GM18507 (cell line): ENCODE results near the gene SACM1L.

Source experiments
- DNase-seq: peaks from one replicate; pipeline ENCODE4 v3.0.0; 2011; ENCODE audit warnings: low read depth; ENCODE audit not compliant: insufficient read length; ENCODE audit errors: extremely low spot score
- FAIRE-seq: peaks from 2 replicates; lab custom pipeline; 2011; peaks lifted over from hg19 to GRCh38; lab: Jason Lieb, UNC

The SACM1L gene

DNA sequence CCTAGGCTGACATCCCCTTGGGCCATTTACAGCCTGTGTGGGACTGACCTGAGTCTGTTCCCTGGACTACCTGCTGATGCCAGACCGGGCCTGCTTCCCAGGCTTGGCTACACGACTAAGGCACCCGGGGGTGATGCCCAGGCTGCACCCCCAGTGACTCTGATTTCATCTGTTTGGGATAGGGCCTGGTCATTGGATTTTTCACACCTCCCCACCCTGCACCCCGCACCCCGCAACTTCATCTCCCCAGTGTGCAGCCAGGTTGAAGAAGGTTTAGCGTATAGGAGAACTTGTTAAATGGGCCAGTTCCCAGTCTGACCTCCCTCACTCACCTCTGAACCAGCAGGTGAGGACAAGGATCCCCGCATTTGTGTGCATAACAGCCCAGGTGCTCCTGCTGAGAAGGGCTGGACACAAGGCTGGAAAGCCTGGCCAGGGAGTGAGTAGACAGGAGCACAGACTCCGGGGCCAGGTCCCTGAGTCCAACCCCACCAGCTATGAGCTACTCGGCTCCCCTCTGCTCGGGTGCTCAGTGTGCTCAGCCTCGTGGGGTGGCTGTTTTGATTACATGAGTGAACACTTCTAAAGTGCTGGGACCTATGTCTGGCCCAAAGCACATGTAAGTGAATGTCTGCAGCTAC lies 88.7 kb downstream of the SACM1L start:
- FAIRE-seq (no peak), DNase-seq (no peak)

GRCh38 chr3:45778761-45779201 lies 89.6 kb downstream of the SACM1L start:
- DNase-seq: no peak
- no peak for FAIRE-seq

DNA sequence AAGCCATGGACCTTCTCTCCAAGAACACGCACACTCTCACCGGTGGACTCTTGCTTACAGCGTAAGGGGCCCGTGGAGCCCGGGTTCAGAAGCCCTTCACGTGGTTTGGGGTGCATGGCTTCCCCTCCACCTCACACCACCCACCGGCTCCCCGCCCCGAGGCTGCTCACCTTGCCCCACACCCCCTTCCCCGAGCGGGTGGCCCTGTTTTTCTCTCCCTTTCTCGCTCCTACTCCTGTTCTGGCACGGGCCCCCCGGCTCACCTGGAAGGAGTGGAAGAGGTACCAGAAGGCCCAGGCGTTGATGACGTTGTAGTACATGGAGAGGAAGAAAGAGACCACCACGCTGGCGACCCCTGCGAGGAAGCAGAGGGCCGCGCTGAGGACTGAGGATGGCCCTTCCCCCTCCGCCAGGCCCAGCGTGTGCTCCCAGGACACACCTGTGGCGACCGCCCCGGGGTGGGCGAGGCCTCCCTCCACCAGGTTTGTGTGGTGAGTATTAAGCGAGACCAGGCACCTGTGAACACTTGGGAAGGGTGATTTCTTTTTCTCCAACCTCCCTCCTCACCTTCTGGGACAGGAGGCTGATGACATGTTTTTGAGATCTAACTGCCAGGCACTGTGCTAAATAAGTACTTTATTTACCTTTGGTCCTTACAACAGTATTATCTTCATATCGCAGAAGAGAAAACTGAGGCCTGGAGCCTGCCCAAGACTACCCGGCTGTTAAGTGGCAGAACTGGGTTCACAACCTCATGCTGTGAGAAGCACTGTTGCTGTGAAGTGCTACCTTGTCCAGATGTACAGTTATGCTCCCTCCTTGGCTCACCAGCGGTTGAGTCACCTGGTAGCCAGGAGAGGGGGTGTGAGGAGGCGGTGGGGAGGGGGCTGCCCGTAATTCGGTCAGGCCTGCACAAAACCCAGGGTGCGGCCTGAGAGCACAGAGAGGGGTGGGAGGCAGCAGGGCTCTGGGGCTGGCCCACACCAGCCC lies 90.8 kb downstream of the SACM1L start:
- DNase-seq (no peak), FAIRE-seq (no peak)

DNA sequence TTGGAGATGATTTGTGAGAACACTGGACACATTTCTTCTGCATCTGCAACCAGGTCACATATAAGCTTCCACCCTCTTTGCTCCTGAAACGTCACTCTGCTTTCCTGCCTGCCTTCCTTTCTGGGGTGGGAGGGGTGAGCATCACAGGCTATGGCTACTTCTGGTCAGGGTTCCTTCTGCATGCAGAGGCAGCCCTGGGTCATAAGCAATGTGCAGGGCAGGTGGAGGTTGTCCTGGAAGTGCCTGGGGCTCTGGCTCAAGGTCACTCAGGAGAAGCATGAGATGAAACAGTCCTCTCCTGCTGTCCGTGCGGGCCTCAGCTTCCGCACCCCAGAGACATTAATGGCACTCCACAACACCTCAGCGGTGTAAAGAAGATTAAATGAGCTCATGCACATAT lies 92.1 kb downstream of the SACM1L start:
- no peak for FAIRE-seq
- DNase-seq: no peak

DNA sequence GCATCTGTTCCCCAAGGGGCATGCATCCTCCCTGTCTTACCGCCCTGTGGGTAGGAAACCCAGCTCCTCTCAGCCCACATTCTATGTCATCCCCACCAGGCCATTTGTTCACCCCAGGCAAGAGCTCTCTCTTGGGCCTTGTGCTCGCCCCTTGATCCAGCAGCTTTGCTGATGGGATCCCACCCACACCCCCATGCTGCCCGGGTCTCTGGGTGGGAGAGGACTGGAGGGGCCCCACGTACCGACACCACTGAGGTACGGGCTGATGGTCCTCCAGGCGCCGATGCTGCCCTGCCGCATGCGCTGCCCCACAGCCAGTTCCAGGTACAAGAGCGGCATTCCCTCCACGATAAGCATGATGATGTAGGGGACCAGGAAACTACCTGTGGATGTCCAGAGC lies 92.6 kb downstream of the SACM1L start:
- no peak for DNase-seq
- no peak for FAIRE-seq

- DNase-seq (no peak), FAIRE-seq (no peak)
Measured at GRCh38 chr3:45782381-45782780, 93.2 kb downstream of the SACM1L start.

DNA sequence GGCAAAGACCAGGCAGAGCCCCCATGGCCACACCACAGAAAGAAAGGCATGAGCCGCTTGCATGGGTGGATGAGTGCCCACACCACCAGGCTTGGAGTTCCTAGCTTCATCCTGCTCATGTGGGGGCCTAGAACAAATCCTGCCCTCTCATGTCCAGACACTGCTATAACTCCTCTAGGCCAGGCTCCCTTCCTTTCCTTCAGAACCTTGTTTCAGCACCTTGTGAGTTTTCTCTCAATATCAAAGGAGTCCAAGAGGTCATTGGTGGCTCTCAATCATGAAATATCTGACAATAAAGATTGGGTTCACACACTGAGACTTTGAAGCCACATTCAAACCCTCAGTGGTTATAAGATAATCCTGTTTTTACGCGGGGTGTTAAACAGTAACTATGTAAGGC lies 94.5 kb downstream of the SACM1L start:
- no peak for FAIRE-seq

DNA sequence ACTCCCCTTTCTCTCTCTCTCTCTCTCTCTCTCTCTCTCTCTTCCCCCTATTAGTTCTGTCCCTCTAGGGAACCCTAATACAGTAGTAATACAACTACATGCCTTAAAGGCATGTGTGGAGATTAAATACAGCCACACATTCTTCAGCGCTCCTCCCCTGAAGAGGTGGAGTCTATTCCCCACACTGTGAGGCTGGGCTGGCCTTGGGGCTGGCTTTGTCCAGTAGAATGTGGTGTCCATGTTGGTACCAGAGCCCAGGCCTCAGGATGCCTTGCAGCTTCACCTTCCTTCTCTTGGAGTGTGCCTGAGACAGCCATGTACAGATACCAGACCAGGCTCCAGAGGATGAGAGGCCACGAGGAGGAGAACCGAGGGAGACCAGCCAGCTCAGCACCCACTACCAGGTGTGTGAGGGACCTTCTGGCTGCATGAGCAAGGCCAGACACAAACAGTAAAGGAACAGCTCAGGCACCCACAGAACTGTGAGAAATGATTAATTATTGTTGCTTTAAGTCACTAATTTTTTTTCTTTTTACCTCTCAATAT lies 96.5 kb downstream of the SACM1L start:
- FAIRE-seq (no peak), DNase-seq (no peak)

More for the DNA sequence above, 94.5 kb downstream of the SACM1L start:
- no peak for DNase-seq

- FAIRE-seq: no peak
- DNase-seq: no peak
Measured at GRCh38 chr3:45786801-45787495, 97.8 kb downstream of the SACM1L start.

DNA sequence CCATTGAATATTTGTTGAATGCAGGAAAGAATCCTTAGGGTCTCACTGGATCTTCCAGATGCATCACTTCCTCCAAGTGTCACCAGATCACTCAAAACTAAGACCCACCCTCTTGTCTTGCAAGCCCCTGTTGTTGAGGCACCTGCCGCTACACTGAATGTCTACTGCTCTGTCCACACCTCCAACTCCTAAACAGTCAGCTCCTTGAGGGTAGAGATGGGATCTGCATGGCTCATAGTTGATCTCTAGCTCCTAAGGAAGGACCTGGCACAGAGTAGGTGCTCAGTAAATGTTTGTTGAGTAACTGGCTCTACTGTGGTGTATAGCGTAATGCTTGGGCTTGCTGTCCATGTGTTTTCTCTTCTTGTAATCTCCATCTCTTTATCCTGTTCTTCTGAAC lies 98.4 kb downstream of the SACM1L start:
- FAIRE-seq (no peak), DNase-seq (no peak)

DNA sequence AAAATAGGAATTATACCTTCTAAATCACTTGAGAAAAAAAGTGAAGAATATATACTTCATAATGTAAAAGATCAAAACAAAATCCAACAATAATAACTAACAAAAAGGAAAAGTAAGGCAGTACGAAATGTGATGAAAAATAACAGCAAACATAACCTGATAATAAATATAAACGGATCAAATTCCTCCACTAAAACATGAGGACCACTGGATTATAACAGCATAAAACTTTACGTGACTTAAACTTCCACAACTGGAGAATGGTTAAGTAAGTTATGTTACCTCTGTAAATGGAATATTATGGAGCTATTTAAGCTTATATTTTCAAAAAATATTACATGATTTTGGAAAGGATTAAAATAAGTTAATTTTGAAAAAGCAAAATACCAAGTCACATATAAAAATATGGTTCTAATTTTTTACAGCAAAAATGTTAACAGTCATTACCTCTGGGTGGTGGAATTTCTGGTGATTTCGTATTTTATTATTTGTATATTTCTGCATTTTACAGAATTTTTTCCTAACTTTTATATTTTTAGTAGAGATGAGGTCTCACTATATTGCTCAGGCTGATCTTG lies 100.1 kb downstream of the SACM1L start:
- FAIRE-seq (no peak), DNase-seq (no peak)

DNA sequence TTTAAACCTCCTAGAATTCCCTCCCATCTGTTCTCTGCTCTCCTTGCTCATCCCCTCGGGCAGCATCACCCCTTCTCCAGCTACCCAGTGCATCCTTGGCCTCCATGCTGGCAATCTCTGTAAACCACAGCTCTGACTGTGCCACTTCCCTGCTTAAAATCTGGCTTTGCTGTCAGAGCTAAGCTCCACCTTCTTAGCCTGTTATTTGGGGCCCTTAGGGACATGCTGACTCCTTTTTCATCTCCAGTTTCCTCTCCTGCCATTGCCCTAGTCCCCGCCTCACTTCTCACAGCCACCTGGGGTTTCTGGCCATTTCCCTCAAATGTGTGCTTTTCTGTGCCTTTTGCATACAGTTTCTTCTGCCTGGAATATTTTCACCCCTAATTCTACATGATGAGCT lies 101.4 kb downstream of the SACM1L start:
- no peak for DNase-seq
- FAIRE-seq: no peak

- FAIRE-seq (no peak), DNase-seq (no peak)
Measured at GRCh38 chr3:45792036-45792435, 102.8 kb downstream of the SACM1L start.

DNA sequence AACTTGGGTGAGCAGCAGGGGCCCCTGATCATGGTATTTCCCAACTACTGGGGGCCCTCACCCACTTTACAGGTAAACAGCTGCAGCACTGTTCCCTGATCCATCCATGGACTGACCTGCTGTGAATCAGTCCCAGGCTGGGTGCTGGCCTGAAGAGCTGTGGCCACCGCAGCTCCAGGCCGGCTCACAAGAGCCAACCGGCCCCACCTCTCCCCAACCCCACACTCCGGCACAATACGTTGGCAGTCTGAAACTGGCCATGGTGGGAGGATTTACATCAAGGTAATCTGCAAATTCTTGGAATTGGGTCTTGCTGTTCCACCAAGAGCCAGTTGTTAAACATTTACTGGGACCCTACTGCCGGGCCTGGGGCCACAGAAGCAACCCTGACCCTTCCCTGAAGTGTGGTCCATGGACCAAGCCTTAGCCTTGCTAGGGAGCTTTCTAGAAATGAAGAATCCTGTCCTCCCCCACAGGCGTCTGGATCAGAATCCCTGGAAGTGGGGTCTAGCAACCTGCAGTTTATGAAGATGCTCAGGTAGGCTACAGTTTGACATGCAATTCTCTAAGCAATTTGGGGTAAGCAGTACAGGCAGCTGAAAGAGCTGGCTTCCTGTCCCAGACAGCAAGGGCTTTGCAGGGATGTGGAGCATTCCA lies 103.4 kb downstream of the SACM1L start:
- FAIRE-seq: no peak

GRCh38 chr3:45793482-45794176 lies 104.4 kb downstream of the SACM1L start:
- no peak for DNase-seq
- FAIRE-seq: no peak

More for the DNA sequence above, 103.4 kb downstream of the SACM1L start:
- DNase-seq: no peak

GRCh38 chr3:45794177-45794560 lies 105.0 kb downstream of the SACM1L start:
- no peak for FAIRE-seq
- DNase-seq: no peak

DNA sequence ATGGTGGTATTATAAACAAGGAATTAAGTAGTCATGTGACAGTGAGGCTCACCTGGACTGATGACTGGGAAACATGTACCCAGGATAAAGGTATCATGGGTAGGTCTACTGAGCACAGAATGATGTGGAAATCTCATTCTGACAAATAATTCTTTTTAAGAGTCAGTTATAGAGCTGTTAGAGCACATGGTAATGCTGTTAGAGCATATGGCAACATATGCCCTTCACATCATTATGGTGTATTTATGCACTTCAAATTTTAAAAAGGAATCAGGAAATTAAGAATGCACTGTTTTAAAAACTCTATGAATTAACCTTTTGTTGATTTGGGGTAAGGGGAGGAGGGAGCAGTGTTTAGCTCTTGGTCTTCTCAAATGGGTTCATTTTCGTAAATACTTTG lies 105.5 kb downstream of the SACM1L start:
- DNase-seq (no peak), FAIRE-seq (no peak)
